A673 (cell line): ENCODE results near the gene FCHSD2. TPM values are rescaled to one million over a fixed set of nuclear protein-coding genes. Genes with fewer than 3 reads are reported as not detected.

Source experiments
- BruUV-seq: library from RNA; stranded (reverse); fragments of 400-500 nt; replicated peaks from 2 replicates; lab custom pipeline; 2021; lab: Mats Ljungman, UMichigan
- CTCF ChIA-PET: fragments of 300-600 bp; sonication (Branson Sonifier 250); formaldehyde crosslinking; loops from one replicate; lab custom pipeline; 2022; ENCODE audit warnings: antibody characterized with exemption; lab: Charles Lee
- POLR2A ChIA-PET: fragments of 300-600 bp; sonication (Branson Sonifier 250); formaldehyde crosslinking; loops from one replicate; lab custom pipeline; 2022; ENCODE audit warnings: antibody characterized with exemption; ENCODE audit not compliant: low non-redundant PET; lab: Charles Lee
- DNase-seq: peaks from one replicate; pipeline ENCODE4 v3.0.0-alpha.2; 2015; ENCODE audit warnings: low spot score
- H3K27ac ChIP-seq: fragments of 200-600 bp; sonication (generic); 2 replicates; pipeline ENCODE4 v1.5.1; 2016; ENCODE audit warnings: mixed run types, low read depth, mild to moderate bottlenecking, mixed read lengths, antibody characterized with exemption, low read length; ENCODE audit not compliant: poor library complexity, severe bottlenecking
- H3K27me3 ChIP-seq: fragments of 200-600 bp; sonication (generic); replicated peaks from 2 replicates; pipeline ENCODE4 v1.6.1; 2017; ENCODE audit warnings: mixed run types, low read depth, mild to moderate bottlenecking, mixed read lengths, antibody characterized with exemption, low read length; ENCODE audit not compliant: insufficient read depth, poor library complexity
- H3K36me3 ChIP-seq: fragments of 200-600 bp; sonication (generic); 2 replicates; pipeline ENCODE4 v1.6.1; 2016; ENCODE audit warnings: mixed run types, mild to moderate bottlenecking, mixed read lengths, antibody characterized with exemption, low read length; ENCODE audit not compliant: insufficient read depth, poor library complexity, severe bottlenecking
- H3K4me1 ChIP-seq: fragments of 200-600 bp; sonication (generic); 2 replicates; pipeline ENCODE4 v1.6.1; 2017; ENCODE audit warnings: mixed run types, mild to moderate bottlenecking, mixed read lengths, antibody characterized with exemption, low read length; ENCODE audit not compliant: insufficient read depth, poor library complexity, severe bottlenecking
- H3K4me3 ChIP-seq: fragments of 200-600 bp; sonication (generic); 2 replicates; pipeline ENCODE4 v1.5.1; 2016; ENCODE audit warnings: low read depth, mixed run types, mild to moderate bottlenecking, mixed read lengths, low read length; ENCODE audit not compliant: poor library complexity, severe bottlenecking
- H3K9me3 ChIP-seq: fragments of 200-600 bp; sonication (generic); 2 replicates; pipeline ENCODE4 v1.6.1; 2016; ENCODE audit warnings: mixed run types, low read depth, mild to moderate bottlenecking, mixed read lengths, antibody characterized with exemption, low read length; ENCODE audit not compliant: poor library complexity, severe bottlenecking
- EZH2 ChIP-seq: fragments of 200-600 bp; sonication (generic); IDR thresholded peaks from 2 replicates; pipeline ENCODE4 v1.6.1; 2017; ENCODE audit warnings: borderline replicate concordance, low read depth, mild to moderate bottlenecking, mixed read lengths, antibody characterized with exemption, low read length; ENCODE audit not compliant: poor library complexity, severe bottlenecking
- intact Hi-C: fragments of 100-400 bp; cut with micrococcal nuclease; formaldehyde crosslinking; loops from one replicate; pipeline ENCODE4 v1.10.0; 2022; ENCODE audit not compliant: unreplicated experiment
- total RNA-seq: library from RNA; stranded (reverse); gene quantifications from 2 replicates; pipeline ENCODE4 v1.2.3, GENCODE V29; 2021
- TF ChIP-seq, protein P1 (sequence below): fragments of 300-800, 200-600 bp; sonication (generic); conservative IDR thresholded peaks from 2 replicates; pipeline ENCODE4 v1.5.1; 2017; ENCODE audit warnings: low read depth, mild to moderate bottlenecking, antibody characterized with exemption, low read length, moderate library complexity, mixed read lengths

Gene FCHSD2
- total RNA-seq, 1 experiment from 2014 or later: 44.7 TPM

DNA sequence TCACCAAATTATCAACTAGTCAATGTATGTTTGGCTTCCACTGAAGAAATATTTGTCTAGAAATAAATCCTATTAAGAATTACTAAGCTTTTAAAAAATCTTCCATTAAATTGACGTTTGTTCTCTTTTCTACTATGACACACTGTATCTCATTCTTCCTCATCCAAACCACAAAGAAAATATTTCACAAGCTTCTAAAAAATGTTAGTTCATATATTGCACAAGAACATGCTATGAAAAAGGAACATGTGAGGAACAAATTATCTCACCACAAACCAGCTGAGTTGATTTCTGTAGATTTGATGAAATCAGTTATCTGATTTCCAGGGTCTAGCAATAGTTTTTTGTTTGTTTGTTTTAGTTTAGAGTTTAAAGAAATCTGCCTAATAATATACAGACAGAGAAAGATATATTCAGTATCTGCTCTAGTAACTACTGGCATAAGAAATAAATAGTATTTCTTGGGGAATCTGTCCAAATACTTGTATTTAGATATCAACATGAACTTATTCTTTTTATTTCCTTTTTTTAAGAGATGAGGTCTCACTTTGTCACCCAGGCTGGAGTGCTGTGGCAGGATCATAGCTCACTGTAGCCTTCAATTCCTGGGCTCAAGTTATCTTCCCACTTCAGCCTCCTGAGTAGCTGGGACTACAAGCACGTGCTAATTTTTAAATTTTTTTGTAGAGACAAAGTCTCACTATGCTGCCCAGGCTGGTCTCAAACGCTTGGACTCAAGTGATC is 166.2 kb downstream of the FCHSD2 start:
- CTCF ChIA-PET: no interaction called here
- intact Hi-C loops: no loop called here
- TF ChIP-seq, protein P1, sequence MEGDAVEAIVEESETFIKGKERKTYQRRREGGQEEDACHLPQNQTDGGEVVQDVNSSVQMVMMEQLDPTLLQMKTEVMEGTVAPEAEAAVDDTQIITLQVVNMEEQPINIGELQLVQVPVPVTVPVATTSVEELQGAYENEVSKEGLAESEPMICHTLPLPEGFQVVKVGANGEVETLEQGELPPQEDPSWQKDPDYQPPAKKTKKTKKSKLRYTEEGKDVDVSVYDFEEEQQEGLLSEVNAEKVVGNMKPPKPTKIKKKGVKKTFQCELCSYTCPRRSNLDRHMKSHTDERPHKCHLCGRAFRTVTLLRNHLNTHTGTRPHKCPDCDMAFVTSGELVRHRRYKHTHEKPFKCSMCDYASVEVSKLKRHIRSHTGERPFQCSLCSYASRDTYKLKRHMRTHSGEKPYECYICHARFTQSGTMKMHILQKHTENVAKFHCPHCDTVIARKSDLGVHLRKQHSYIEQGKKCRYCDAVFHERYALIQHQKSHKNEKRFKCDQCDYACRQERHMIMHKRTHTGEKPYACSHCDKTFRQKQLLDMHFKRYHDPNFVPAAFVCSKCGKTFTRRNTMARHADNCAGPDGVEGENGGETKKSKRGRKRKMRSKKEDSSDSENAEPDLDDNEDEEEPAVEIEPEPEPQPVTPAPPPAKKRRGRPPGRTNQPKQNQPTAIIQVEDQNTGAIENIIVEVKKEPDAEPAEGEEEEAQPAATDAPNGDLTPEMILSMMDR: no peak
- TF ChIP-seq EZH2: no peak
- H3K36me3 ChIP-seq: no peaks in the 10 kb centered on the region
- H3K27ac ChIP-seq: no peak overlapping the region
- no peaks in the 10 kb centered on the region for H3K27me3 ChIP-seq
- BruUV-seq: no TSS peak
- peaks cover 4% of the 10 kb centered on the region for H3K9me3 ChIP-seq
- no peak overlapping the region for H3K4me3 ChIP-seq
- H3K4me1 ChIP-seq: peaks cover 8% of the 10 kb centered on the region
- POLR2A ChIA-PET: no interaction called here
- DNase-seq: no peak

DNA sequence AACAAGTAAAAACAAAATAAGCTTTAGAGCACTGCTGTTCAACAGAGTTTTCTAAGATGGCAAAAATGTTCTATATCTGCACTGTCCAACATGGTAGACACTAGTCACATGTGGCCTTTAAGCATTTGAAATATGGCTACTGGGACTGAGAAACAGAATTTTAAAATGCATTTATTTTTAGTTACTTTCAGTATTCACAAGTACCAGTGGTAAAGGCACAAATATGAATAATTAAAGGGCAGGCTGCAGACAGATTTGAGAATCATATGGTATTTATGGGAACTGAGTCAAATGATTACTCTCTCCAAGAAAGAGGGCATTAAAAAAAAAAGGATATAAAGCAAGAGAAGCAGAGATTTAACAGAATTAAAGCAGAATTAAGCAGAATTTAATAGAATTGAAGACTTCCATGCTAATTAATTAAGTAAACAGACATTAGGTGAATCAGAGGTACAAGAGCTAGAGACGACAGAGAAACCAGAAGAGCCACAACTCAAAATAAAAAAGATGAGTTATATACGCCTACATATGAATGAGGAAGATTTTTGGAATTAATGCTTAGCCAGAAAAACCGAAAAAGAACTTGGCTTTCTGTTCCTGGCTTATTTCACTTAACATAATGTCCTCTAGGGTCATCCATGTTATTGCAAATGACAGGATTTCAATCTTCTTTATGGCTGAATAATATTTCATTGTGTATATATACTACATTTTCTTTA is 167.5 kb downstream of the FCHSD2 start:
- TF ChIP-seq, protein P1: no peak
- no peak for TF ChIP-seq EZH2
- CTCF ChIA-PET: no interaction called here

DNA sequence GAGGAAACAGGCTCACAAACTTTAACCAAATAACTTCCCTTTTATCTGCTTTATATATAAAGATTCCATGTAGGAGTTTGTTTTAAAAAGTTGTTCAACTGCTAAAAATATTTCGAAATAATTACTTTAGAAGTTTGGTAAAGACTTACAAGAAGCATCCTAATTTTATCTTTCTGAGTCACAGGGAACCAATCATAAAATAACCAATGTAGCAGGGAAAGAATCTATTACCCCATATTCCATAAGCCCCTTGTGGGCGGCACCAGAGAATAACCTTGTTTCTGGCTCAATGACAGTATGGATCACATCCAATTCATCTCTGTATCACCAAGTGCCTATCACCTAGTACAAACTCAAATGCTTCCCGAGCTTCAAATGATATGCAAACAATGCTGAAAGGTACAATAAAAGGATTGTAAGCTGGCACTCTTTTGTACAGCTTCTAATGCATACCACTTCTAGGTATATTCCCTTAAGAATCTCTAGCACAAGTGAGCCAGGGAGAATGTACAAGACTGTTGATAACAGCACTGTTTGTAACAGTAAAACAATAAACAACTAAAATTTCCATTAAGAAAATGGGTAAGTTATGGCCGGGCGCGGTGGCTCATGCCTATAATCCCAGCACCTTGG is 169.5 kb downstream of the FCHSD2 start:
- Histone ChIP-seq H3K9me3 (peaks cover 4% of the 10 kb centered on the region), H3K4me1 (peaks cover 10% of the 10 kb centered on the region), H3K27ac (no peak overlapping the region), H3K36me3 (no peaks in the 10 kb centered on the region), H3K4me3 (no peak overlapping the region), H3K27me3 (no peaks in the 10 kb centered on the region)
- intact Hi-C loops: no loop called here
- ChIA-PET POLR2A (no interaction called here), CTCF (no interaction called here)
- no peak for TF ChIP-seq EZH2
- TF ChIP-seq, protein P1: no peak
- BruUV-seq: no TSS peak
- no peak for DNase-seq

More for the DNA sequence above, 167.5 kb downstream of the FCHSD2 start:
- H3K27me3 ChIP-seq: no peaks in the 10 kb centered on the region
- no TSS peak for BruUV-seq
- H3K4me3 ChIP-seq: no peak overlapping the region
- POLR2A ChIA-PET: no interaction called here
- no peak overlapping the region for H3K27ac ChIP-seq
- H3K9me3 ChIP-seq: peaks cover 4% of the 10 kb centered on the region
- intact Hi-C loops: no loop called here
- no peak for DNase-seq
- no peaks in the 10 kb centered on the region for H3K36me3 ChIP-seq
- peaks cover 10% of the 10 kb centered on the region for H3K4me1 ChIP-seq
